CD4-positive, alpha-beta T cell treated with Interleukin-17A for 4 hours (primary cell): ENCODE measurements around the gene RNF44.
A peak's percentile ranks its signal among the peaks of the same experiment; 100 is the strongest.

Experiments used
- DNase-seq: peaks from one replicate; pipeline ENCODE4 v3.0.0-alpha.2; 2020; ENCODE audit warnings: mixed read lengths

The RNF44 gene

GRCh38 chr5:176534640-176535039, 2.6 kb downstream of the RNF44 start:
- no peak for DNase-seq

GRCh38 chr5:176533894-176534611, 3.1 kb downstream of the RNF44 start:
- DNase-seq = peak; percentile 75

GRCh38 chr5:176533390-176533789, 3.8 kb downstream of the RNF44 start:
- peak; percentile 61 for DNase-seq

GRCh38 chr5:176532795-176533194, 4.4 kb downstream of the RNF44 start:
- no peak for DNase-seq

- DNase-seq = no peak
Observed at GRCh38 chr5:176531902-176532493, 5.2 kb downstream of the RNF44 start.

- peak; percentile 33 for DNase-seq
Observed at GRCh38 chr5:176530983-176531901, 6.0 kb downstream of the RNF44 start.

GRCh38 chr5:176530393-176530982, 6.7 kb downstream of the RNF44 start:
- DNase-seq = no peak

GRCh38 chr5:176529741-176530141, 7.5 kb downstream of the RNF44 start:
- DNase-seq = peak; percentile 77

GRCh38 chr5:176529116-176529740, 8.0 kb downstream of the RNF44 start:
- DNase-seq = no peak

- no peak for DNase-seq
Observed at GRCh38 chr5:176528761-176529115, 8.5 kb downstream of the RNF44 start.

GRCh38 chr5:176528301-176528700, 8.9 kb downstream of the RNF44 start:
- DNase-seq = no peak

GRCh38 chr5:176527246-176528222, 9.7 kb downstream of the RNF44 start:
- DNase-seq = no peak

GRCh38 chr5:176526462-176526861, 10.7 kb downstream of the RNF44 start:
- no peak for DNase-seq

GRCh38 chr5:176525677-176526076, 11.5 kb downstream of the RNF44 start:
- DNase-seq = no peak

- no peak for DNase-seq
Observed at GRCh38 chr5:176524987-176525386, 12.2 kb downstream of the RNF44 start.

- no peak for DNase-seq
Observed at GRCh38 chr5:176524138-176524537, 13.1 kb downstream of the RNF44 start.

- no peak for DNase-seq
Observed at GRCh38 chr5:176521699-176522263, 15.4 kb downstream of the RNF44 start.

- no peak for DNase-seq
Observed at GRCh38 chr5:176521286-176521685, 15.9 kb downstream of the RNF44 start.

GRCh38 chr5:176519810-176520720, 17.1 kb downstream of the RNF44 start:
- no peak for DNase-seq

GRCh38 chr5:176517053-176517661, 20.0 kb downstream of the RNF44 start:
- DNase-seq = no peak
